Thoracic aorta (tissue), 2 donors: ENCODE results near the gene PLAAT5. TPM values are rescaled to one million over a fixed set of nuclear protein-coding genes. Genes with fewer than 3 reads are reported as not detected.

Experiments
- ATAC-seq: fragments of 150-250 bp; one replicate; pipeline ENCODE4 v1.8.0; 2017; ENCODE audit warnings: low read depth; ENCODE audit not compliant: insufficient number of reproducible peaks, low FRiP score
- DNase-seq: peaks from one replicate; pipeline ENCODE4 v3.0.0-alpha.2; 2020; ENCODE audit warnings: low spot score
- H3K27ac ChIP-seq, 2 donors: fragments of 200-600 bp; sonication (generic); 1 replicate in 1 of 2; 2 replicates in 1 of 2; pipeline ENCODE4 v1.5.1; 2016; ENCODE audit warnings: mild to moderate bottlenecking in 2 of 2, moderate library complexity in 2 of 2
- H3K27me3 ChIP-seq: fragments of 200-600 bp; sonication (generic); replicated peaks from 2 replicates; pipeline ENCODE4 v1.6.0; 2016; ENCODE audit warnings: mild to moderate bottlenecking; ENCODE audit not compliant: insufficient read depth
- H3K36me3 ChIP-seq: fragments of 200-600 bp; sonication (generic); one replicate; pipeline ENCODE4 v1.5.1; 2016
- H3K4me1 ChIP-seq, 2 donors: fragments of 200-600 bp; sonication (generic); 1 replicate in 1 of 2; 2 replicates in 1 of 2; pipeline versions ENCODE4 v1.5.1 to v1.6.0; 2016; ENCODE audit warnings: low read depth in 2 of 2, mild to moderate bottlenecking in 1 of 2; ENCODE audit not compliant: control insufficient read depth in 1 of 2
- H3K4me3 ChIP-seq: fragments of 200-600 bp; sonication (generic); 2 replicates; pipeline ENCODE4 v1.5.1; 2016; ENCODE audit warnings: mild to moderate bottlenecking
- H3K9me3 ChIP-seq: fragments of 200-600 bp; sonication (generic); 2 replicates; pipeline ENCODE4 v1.5.1; 2016
- CTCF ChIP-seq: fragments of 200-600 bp; sonication (generic); IDR thresholded peaks from one replicate; pipeline ENCODE4 v1.5.1; 2019; ENCODE audit warnings: antibody characterized with exemption
- total RNA-seq, 2 donors: library from RNA; depleted of rRNA; stranded (reverse); fragments of >200 nt; gene quantifications; one replicate each; pipeline versions ENCODE4 v1.1.0 to v1.2.3, GENCODE V29; 2016

Gene PLAAT5
- total RNA-seq, 2 donors from 2014 or later, result 0.49 to 1.8 TPM

- Histone ChIP-seq H3K27me3 (no peaks in the 10 kb centered on the region), H3K4me3 (no peak overlapping the region), H3K4me1 (peaks cover 3 to 10% of the 10 kb centered on the region in 2 donors), H3K27ac (no peak overlapping the region), H3K9me3 (peaks cover 11% of the 10 kb centered on the region), H3K36me3 (no peaks in the 10 kb centered on the region)
- DNase-seq, result no peak
- TF ChIP-seq CTCF, result no peak
- no peak for ATAC-seq
These were observed 11.4 kb upstream of the PLAAT5 start for GRCh38 chr11:63502252-63502820.

GRCh38 chr11:63501236-63501635 lies 10.3 kb upstream of the PLAAT5 start:
- no peak overlapping the region for H3K27ac ChIP-seq
- H3K36me3 ChIP-seq, result no peaks in the 10 kb centered on the region
- H3K9me3 ChIP-seq, result peaks cover 11% of the 10 kb centered on the region
- DNase-seq (no peak), ATAC-seq (no peak)
- H3K27me3 ChIP-seq, result no peaks in the 10 kb centered on the region
- TF ChIP-seq CTCF, result no peak
- H3K4me1 ChIP-seq, result peaks cover 3 to 10% of the 10 kb centered on the region in 2 donors
- H3K4me3 ChIP-seq, result no peak overlapping the region

- no peak for DNase-seq
- no peaks in the 10 kb centered on the region for H3K27me3 ChIP-seq
- ATAC-seq, result no peak
- TF ChIP-seq CTCF, result no peak
- peaks cover 3% of the 10 kb centered on the region in 2 donors for H3K4me1 ChIP-seq
- no peaks in the 10 kb centered on the region for H3K36me3 ChIP-seq
- H3K27ac ChIP-seq, result no peak overlapping the region
- H3K9me3 ChIP-seq, result peaks cover 11% of the 10 kb centered on the region
- no peak overlapping the region for H3K4me3 ChIP-seq
These were observed 8.9 kb upstream of the PLAAT5 start for GRCh38 chr11:63499874-63500273.

GRCh38 chr11:63494975-63495374 lies 4.0 kb upstream of the PLAAT5 start:
- ATAC-seq (no peak), DNase-seq (no peak)
- H3K4me3 ChIP-seq, result no peak overlapping the region
- H3K9me3 ChIP-seq, result peaks cover 5% of the 10 kb centered on the region
- H3K27me3 ChIP-seq, result no peaks in the 10 kb centered on the region
- H3K4me1 ChIP-seq, result peaks cover 6 to 11% of the 10 kb centered on the region in 2 donors
- no peak for TF ChIP-seq CTCF
- no peaks in the 10 kb centered on the region for H3K36me3 ChIP-seq
- no peak overlapping the region for H3K27ac ChIP-seq

GRCh38 chr11:63493127-63493526 lies 2.2 kb upstream of the PLAAT5 start:
- H3K4me3 ChIP-seq, result no peak overlapping the region
- no peaks in the 10 kb centered on the region for H3K36me3 ChIP-seq
- H3K27me3 ChIP-seq, result no peaks in the 10 kb centered on the region
- ATAC-seq (no peak), DNase-seq (no peak)
- TF ChIP-seq CTCF, result no peak
- no peak overlapping the region for H3K27ac ChIP-seq
- peaks cover 6 to 13% of the 10 kb centered on the region in 2 donors for H3K4me1 ChIP-seq
- H3K9me3 ChIP-seq, result no peaks in the 10 kb centered on the region
